Sigmoid colon (tissue), 7 donors: Measurements from ENCODE around the gene ZBTB7A. TPM values are rescaled to one million over a fixed set of nuclear protein-coding genes. Genes with fewer than 3 reads are reported as not detected.

Experiments used
- DNase-seq: peaks from one replicate; pipeline ENCODE4 v3.0.0-alpha.2; 2019
- H3K27ac ChIP-seq, 4 donors: fragments of 200-600 bp; sonication (generic); one replicate each; pipeline ENCODE4 v1.5.1; 2016 to 2019; ENCODE audit warnings: mild to moderate bottlenecking in 1 of 4
- H3K27me3 ChIP-seq, 3 donors: fragments of 200-600 bp; sonication (generic); one replicate each; pipeline ENCODE4 v1.5.1; 2019; ENCODE audit warnings: mild to moderate bottlenecking in 1 of 3
- H3K36me3 ChIP-seq, 4 donors: fragments of 200-600 bp; sonication (generic); one replicate each; pipeline ENCODE4 v1.5.1; 2016 to 2019
- H3K4me1 ChIP-seq, 4 donors: fragments of 200-600 bp; sonication (generic); one replicate each; pipeline ENCODE4 v1.5.1; 2017 to 2019
- H3K4me3 ChIP-seq, 4 donors: fragments of 200-600 bp; sonication (generic); one replicate each; pipeline ENCODE4 v1.5.1; 2017 to 2019; ENCODE audit warnings: mild to moderate bottlenecking in 2 of 4, moderate library complexity in 1 of 4
- H3K9me3 ChIP-seq, 4 donors: fragments of 200-600 bp in 3 of 4; sonication (generic) in 3 of 4; one replicate each; pipeline versions ENCODE4 v1.5.1 to v1.6.1; 2013 to 2019
- EP300 ChIP-seq, 4 donors: sonication (generic); formaldehyde crosslinking; IDR thresholded peaks; one replicate each; pipeline ENCODE4 v1.6.1; 2017; ENCODE audit warnings: antibody characterized with exemption in 4 of 4
- POLR2A ChIP-seq, 2 donors: fragments of 450-650 bp; IDR thresholded peaks; one replicate each; pipeline ENCODE4 v1.6.1; 2016; ENCODE audit warnings: antibody characterized with exemption in 2 of 2, mild to moderate bottlenecking in 2 of 2, moderate library complexity in 2 of 2
- POLR2AphosphoS5 ChIP-seq, 4 donors: sonication (generic); formaldehyde crosslinking; IDR thresholded peaks; one replicate each; pipeline ENCODE4 v1.6.1; 2017; ENCODE audit warnings: antibody characterized with exemption in 4 of 4
- WGBS, 2 donors: extraction: QIAGEN DNeasy Blood & Tissue Kit; methylation state at CpG; one replicate each; pipeline ENCODE4 v1.1.7; 2013; 5-methylcytosine and 5-hydroxymethylcytosine counted together
- intact Hi-C: fragments of 100-400 bp; cut with DNase I; formaldehyde crosslinking; loops from one replicate; pipeline ENCODE4 v1.15.1; 2023
- polyA plus RNA-seq, 3 donors: library from polyadenylated mRNA; stranded (reverse); fragments of 200-250 nt; gene quantifications; one replicate each; pipeline ENCODE4 v1.2.3, GENCODE V29; 2013
- total RNA-seq, 4 donors: library from RNA; depleted of rRNA; stranded (reverse); fragments of >200 nt; gene quantifications; one replicate each; pipeline ENCODE4 v1.1.0, GENCODE V29; 2016
- TF ChIP-seq, protein P1 (sequence below), 4 experiments: fragments of 450-650 bp in 3 of 4; fragments of 200-600 bp in 1 of 4; IDR thresholded peaks; one replicate each; pipeline ENCODE4 v1.5.1; 2016 to 2019; ENCODE audit warnings: antibody characterized with exemption in 4 of 4, mild to moderate bottlenecking in 3 of 4, moderate library complexity in 2 of 4
- donor health status: healthy with polysubstance abuse.
- donor health status: Bipolar disorder and iron deficiency.
- donor health status: healthy.

Gene ZBTB7A
- total and polyA plus RNA-seq, 7 donors, result 22.8 to 53.2 (median 38.2) TPM

- WGBS, 2 donors, result 92 to 93% methylated on average over 53 of the region's 53 CpGs
- DNase-seq, result no peak
- H3K36me3 ChIP-seq, result peaks cover 17 to 93% (median 52%) of the 10 kb centered on the region in 4 donors
Measured at GRCh38 chr19:4102339-4103079, 35.8 kb upstream of the ZBTB7A start.

GRCh38 chr19:4101496-4101770 lies 34.7 kb upstream of the ZBTB7A start:
- Histone ChIP-seq H3K4me1 (no peaks in the 10 kb centered on the region), H3K27ac (no peak overlapping the region), H3K9me3 (no peaks in the 10 kb centered on the region), H3K27me3 (no peaks in the 10 kb centered on the region), H3K36me3 (peaks cover 17 to 88% (median 50%) of the 10 kb centered on the region in 4 donors), H3K4me3 (no peak overlapping the region)
- 95 to 97% methylated on average over 10 of the region's 10 CpGs for whole genome bisulfite sequencing, 2 donors
- DNase-seq, result no peak
- intact Hi-C loops, result no loop called here
- TF ChIP-seq EP300 (IDR thresholded peaks at IDR 0.05) (no peak), POLR2A (IDR thresholded peaks at IDR 0.05) (no peak), POLR2AphosphoS5 (IDR thresholded peaks at IDR 0.05) (no peak)
- TF ChIP-seq, protein P1, sequence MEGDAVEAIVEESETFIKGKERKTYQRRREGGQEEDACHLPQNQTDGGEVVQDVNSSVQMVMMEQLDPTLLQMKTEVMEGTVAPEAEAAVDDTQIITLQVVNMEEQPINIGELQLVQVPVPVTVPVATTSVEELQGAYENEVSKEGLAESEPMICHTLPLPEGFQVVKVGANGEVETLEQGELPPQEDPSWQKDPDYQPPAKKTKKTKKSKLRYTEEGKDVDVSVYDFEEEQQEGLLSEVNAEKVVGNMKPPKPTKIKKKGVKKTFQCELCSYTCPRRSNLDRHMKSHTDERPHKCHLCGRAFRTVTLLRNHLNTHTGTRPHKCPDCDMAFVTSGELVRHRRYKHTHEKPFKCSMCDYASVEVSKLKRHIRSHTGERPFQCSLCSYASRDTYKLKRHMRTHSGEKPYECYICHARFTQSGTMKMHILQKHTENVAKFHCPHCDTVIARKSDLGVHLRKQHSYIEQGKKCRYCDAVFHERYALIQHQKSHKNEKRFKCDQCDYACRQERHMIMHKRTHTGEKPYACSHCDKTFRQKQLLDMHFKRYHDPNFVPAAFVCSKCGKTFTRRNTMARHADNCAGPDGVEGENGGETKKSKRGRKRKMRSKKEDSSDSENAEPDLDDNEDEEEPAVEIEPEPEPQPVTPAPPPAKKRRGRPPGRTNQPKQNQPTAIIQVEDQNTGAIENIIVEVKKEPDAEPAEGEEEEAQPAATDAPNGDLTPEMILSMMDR (IDR thresholded peaks at IDR 0.05), result no peak

More at GRCh38 chr19:4102339-4103079, 35.8 kb upstream of the ZBTB7A start:
- no peaks in the 10 kb centered on the region for H3K4me1 ChIP-seq
- H3K27ac ChIP-seq, result no peak overlapping the region
- no peaks in the 10 kb centered on the region for H3K27me3 ChIP-seq
- TF ChIP-seq POLR2AphosphoS5 (IDR thresholded peaks at IDR 0.05) (no peak), POLR2A (IDR thresholded peaks at IDR 0.05) (no peak), EP300 (IDR thresholded peaks at IDR 0.05) (no peak)
- TF ChIP-seq, protein P1 (IDR thresholded peaks at IDR 0.05), result no peak
- H3K9me3 ChIP-seq, result no peaks in the 10 kb centered on the region
- intact Hi-C loops, result no loop called here
- no peak overlapping the region for H3K4me3 ChIP-seq

DNA sequence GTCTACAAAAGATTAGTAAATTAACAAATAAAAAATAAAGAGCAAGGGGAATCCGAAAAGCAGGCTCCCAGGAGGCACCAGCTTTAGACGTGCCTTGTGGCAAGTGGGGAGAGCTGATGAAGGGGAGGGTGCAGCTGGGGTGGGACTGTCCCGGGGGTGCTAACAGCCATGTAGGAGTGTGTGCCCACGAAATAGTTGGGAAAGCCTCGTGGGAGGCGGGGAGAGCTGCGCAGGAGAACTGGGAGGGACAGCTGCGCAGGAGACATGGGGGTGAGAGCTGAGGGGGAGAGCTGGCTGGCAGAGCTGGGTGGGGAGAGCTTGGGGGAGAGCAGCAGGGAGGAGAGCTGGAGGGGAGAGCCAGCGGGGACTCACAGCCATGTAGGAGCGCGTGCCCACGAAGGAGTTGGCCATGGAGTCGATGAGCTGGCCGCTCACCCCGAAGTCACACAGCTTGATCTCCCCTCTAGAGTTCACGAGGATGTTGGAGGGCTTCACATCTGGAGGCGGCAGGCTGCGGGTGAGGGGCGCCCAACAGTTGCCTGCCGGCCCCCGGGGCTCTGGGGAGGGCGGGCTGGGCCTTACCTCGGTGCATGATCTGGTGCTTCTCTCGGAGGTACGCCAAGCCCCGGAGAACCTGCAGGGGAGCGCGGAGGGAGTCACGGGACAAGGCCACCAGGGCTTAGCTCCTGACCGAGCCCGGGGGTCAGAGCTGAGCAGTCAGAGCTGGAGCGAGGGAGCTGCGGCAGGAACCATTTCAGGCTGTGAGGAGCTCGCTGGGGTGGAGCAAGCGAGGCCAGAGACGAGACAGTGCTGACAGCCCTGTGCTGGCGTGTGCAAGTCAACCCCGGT lies 34.2 kb upstream of the ZBTB7A start:
- peaks cover 17 to 85% (median 48%) of the 10 kb centered on the region in 4 donors for H3K36me3 ChIP-seq
- no peak for DNase-seq

DNA sequence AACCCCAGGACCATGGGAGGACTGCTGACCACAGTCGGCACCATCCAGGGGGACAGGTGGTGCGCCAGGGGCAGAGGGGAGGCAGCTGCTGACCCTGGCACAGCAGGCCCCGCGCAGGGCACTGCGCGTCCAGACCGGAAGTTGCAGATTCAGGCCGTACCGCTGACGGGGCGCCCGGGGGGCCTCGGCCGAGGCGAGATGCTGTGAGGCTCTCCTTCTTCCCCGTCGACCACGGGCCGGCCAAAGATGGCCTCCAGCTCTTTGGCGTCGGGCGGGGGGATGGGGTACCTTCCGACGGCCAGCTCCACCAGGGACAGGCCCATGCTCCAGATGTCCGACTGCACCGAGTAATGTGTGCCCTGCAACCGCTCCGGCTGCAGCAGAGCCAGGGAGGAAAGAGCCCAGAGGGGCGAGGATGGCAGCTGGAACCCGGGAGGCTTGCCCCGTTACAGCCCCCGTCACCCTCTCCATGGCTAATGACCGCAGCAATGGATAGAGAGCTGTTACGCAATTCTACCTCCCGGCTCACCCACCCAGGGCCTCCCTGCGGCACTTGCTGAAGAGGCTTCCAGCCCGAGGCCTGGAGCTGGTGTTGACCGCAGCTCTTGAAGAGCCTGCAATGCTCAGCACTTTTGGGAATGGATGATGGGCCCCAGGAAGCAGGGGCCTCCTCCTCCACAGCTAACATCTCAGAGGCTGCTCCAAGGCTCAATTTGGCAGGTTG lies 32.5 kb upstream of the ZBTB7A start:
- Histone ChIP-seq H3K4me1 (no peaks in the 10 kb centered on the region), H3K27ac (no peak overlapping the region), H3K9me3 (no peaks in the 10 kb centered on the region), H3K36me3 (peaks cover 17 to 86% (median 46%) of the 10 kb centered on the region in 4 donors), H3K4me3 (no peak overlapping the region), H3K27me3 (no peaks in the 10 kb centered on the region)
- intact Hi-C loops, result no loop called here
- no peak for DNase-seq
- no peak for TF ChIP-seq EP300 (IDR thresholded peaks at IDR 0.05)
- TF ChIP-seq POLR2AphosphoS5 (IDR thresholded peaks at IDR 0.05), result no peak
- TF ChIP-seq, protein P1 (IDR thresholded peaks at IDR 0.05), result no peak
- TF ChIP-seq POLR2A (IDR thresholded peaks at IDR 0.05), result no peak
- 94 to 95% methylated on average over 38 of the region's 38 CpGs for WGBS, 2 donors

More for the DNA sequence above, 34.2 kb upstream of the ZBTB7A start:
- intact Hi-C loops, result no loop called here
- H3K27me3 ChIP-seq, result no peaks in the 10 kb centered on the region
- H3K27ac ChIP-seq, result no peak overlapping the region
- H3K4me3 ChIP-seq, result no peak overlapping the region
- no peak for TF ChIP-seq POLR2AphosphoS5 (IDR thresholded peaks at IDR 0.05)
- TF ChIP-seq POLR2A (IDR thresholded peaks at IDR 0.05), result no peak
- TF ChIP-seq EP300 (IDR thresholded peaks at IDR 0.05), result no peak
- TF ChIP-seq, protein P1 (IDR thresholded peaks at IDR 0.05), result no peak
- H3K9me3 ChIP-seq, result no peaks in the 10 kb centered on the region
- no peaks in the 10 kb centered on the region for H3K4me1 ChIP-seq
- WGBS, 2 donors, result 95 to 96% methylated on average over 38 of the region's 38 CpGs
